CD4-positive, alpha-beta T cell treated with Interleukin-6 at 100 ng/mL for 8 hours (primary cell): ENCODE results near the gene DACT2.

Source experiments
- DNase-seq: peaks from one replicate; pipeline ENCODE4 v3.0.0-alpha.2; 2020; ENCODE audit warnings: mixed read lengths, low spot score

The DACT2 gene

DNA sequence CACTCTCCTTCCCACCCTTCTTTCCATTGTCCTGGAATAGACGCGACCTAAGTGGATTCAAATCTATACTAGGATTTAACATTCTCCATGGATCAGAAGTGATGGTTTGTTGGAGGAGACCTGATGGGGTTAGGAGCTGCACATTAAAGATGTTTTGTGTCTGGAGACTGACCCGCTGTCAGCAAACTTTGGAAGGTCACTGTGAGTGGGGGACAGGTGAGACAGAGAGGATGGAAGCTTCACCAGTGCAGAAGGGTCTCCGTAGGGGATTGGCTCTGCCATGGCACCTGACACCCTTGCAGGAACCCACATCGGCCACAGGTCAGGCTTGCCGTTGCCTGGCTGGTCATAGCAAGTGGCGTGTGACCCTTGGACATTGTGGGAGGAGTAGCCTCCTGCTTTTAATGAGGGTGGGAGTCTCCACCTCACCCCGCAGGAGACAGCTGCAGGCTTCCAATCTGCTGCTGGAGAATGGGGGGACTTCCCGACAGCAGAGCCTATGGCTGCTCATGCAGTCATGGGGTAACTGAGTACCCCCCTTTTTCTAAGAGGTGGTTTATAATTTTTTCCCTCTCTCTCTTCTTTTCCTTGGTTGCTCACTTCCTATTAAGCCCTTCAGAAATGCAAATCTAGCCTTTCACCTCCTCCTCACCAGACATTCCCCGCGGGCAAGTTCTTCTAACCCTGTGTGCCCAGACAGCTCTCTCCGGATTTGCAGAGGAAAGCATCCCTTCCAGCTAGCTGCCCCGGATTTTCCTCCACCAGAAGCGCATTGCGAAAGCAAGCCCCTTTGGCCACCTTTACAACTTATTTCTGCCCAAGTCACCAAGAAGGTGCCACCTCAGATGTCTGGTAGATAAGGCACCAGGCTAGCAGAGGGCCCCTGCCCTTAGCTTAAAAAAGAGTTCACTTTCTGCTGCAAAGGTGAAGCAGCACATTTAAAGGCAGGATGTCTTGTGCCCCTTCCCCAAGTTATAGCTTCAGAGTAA, 53.5 kb downstream of the DACT2 start:
- no peak for DNase-seq

- no peak for DNase-seq
Measured at GRCh38 chr6:168265394-168265793, 54.2 kb downstream of the DACT2 start.

GRCh38 chr6:168264593-168265335, 54.8 kb downstream of the DACT2 start:
- no peak for DNase-seq

GRCh38 chr6:168263351-168263905, 56.1 kb downstream of the DACT2 start:
- no peak for DNase-seq

GRCh38 chr6:168261234-168261633, 58.3 kb downstream of the DACT2 start:
- DNase-seq, result no peak

GRCh38 chr6:168260420-168260987, 59.1 kb downstream of the DACT2 start:
- no peak for DNase-seq

DNA sequence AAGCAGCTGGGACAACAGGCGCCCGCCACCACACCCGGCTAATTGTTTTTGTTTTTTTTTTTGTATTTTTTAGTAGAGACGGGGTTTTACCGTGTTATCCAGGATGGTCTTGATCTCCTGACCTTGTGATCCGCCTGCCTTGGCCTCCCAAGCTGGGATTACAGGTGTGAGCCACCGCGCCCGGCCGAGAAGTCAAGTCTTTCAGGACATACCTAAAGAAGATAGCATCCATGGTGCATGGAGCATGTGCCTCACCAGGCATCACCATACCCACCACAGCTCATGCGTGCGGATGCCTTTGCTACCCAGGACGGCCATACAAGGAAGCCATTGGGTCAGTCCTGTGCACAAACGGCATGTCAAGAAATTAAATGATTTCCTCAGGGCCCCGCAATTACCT, 60.8 kb downstream of the DACT2 start:
- DNase-seq, result no peak

- DNase-seq, result no peak
Measured at GRCh38 chr6:168256940-168257339, 62.6 kb downstream of the DACT2 start.
